Mammary epithelial cell (primary cell): ENCODE results near the gene ATXN7L1.

ENCODE experiments used
- EZH2 ChIP-seq: IDR thresholded peaks from 2 replicates; pipeline ENCODE4 v1.6.1; 2012; ENCODE audit warnings: low read length, inconsistent platforms, borderline replicate concordance
- TF ChIP-seq, protein P1 (sequence below), 2 donors: IDR thresholded peaks in 1 of 2; conservative IDR thresholded peaks in 1 of 2; 2 replicates each; pipeline ENCODE4 v1.5.1; 2011 to 2012; ENCODE audit warnings: inconsistent platforms in 2 of 2, low read length in 2 of 2, mild to moderate bottlenecking in 2 of 2, control low read depth in 1 of 2, low read depth in 1 of 2; ENCODE audit not compliant: insufficient read depth in 1 of 2; ENCODE audit errors: extremely low read depth in 1 of 2

GRCh38 chr7:105636982-105637381 is 239.4 kb downstream of the ATXN7L1 start:
- TF ChIP-seq, protein P1, sequence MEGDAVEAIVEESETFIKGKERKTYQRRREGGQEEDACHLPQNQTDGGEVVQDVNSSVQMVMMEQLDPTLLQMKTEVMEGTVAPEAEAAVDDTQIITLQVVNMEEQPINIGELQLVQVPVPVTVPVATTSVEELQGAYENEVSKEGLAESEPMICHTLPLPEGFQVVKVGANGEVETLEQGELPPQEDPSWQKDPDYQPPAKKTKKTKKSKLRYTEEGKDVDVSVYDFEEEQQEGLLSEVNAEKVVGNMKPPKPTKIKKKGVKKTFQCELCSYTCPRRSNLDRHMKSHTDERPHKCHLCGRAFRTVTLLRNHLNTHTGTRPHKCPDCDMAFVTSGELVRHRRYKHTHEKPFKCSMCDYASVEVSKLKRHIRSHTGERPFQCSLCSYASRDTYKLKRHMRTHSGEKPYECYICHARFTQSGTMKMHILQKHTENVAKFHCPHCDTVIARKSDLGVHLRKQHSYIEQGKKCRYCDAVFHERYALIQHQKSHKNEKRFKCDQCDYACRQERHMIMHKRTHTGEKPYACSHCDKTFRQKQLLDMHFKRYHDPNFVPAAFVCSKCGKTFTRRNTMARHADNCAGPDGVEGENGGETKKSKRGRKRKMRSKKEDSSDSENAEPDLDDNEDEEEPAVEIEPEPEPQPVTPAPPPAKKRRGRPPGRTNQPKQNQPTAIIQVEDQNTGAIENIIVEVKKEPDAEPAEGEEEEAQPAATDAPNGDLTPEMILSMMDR (conservative IDR thresholded peaks at IDR 0.05 in 1 of 2, IDR thresholded peaks at IDR 0.05 in 1 of 2; ENCODE audit: extremely low read depth in 1 of 2, insufficient read depth in 1 of 2, low read depth in 1 of 2, low read length in 2 of 2): no peak
- TF ChIP-seq EZH2: no peak
